Muscle of back (tissue), 11 donors: ENCODE measurements around the gene IFI27L1. TPM values are rescaled to one million over a fixed set of nuclear protein-coding genes. Genes with fewer than 3 reads are reported as not detected.
A peak's percentile ranks its signal among the peaks of the same experiment; 100 is the strongest.

Experiments used
- DNase-seq, 3 donors: peaks; one replicate each; pipeline versions ENCODE4 v3.0.0 to v3.0.0-alpha.2; 2013
- polyA plus RNA-seq, 10 donors: library from polyadenylated mRNA; unstranded; fragments of 120-200 nt; gene quantifications; one replicate each; pipeline ENCODE4 v1.2.1, GENCODE V29; 2013; ENCODE audit not compliant: insufficient read length in 10 of 10

IFI27L1 gene
- polyA plus RNA-seq, 10 donors, result 11.1 to 17.5 (median 14.8) TPM

DNA sequence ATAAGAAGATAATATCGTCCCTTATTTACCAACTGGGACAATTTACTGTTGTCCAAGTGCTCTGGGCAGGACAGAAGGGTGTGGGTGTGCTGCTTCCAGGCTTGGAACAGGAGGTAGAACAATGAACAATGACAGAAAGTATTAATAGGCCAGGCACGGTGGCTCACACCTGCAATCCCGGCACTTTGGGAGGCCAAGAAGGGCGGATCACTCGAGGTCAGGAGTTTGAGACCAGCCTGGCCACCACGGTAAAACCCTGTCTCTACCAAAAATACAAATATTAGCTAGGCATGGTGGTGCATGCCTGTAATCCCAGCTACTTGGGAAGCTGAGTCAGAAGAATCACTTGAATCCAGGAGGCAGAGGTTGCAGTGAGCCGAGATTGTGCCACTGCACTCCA is 32.0 kb downstream of the IFI27L1 start:
- DNase-seq, result no peak

DNA sequence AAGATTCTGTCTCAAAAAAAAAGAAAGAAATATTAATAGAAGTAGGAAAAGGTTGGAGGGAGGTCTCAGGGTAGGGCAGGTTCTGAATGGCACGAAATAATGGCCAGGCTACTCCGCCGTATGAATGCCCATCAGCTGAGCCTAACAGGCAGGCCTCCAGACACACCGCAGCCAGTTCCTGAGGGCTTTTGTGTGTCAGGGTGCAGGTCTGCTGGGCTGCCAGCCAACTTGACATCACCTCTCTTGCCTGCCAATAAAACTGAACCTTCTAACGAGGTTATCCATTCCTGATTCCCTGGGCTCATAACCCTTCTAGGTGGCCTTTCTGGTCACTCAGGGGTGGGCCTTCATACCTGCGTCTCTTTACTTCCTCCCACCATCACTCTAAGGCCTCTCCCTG is 32.4 kb downstream of the IFI27L1 start:
- DNase-seq, result no peak

GRCh38 chr14:94113908-94114588 is 32.9 kb downstream of the IFI27L1 start:
- no peak for DNase-seq

DNA sequence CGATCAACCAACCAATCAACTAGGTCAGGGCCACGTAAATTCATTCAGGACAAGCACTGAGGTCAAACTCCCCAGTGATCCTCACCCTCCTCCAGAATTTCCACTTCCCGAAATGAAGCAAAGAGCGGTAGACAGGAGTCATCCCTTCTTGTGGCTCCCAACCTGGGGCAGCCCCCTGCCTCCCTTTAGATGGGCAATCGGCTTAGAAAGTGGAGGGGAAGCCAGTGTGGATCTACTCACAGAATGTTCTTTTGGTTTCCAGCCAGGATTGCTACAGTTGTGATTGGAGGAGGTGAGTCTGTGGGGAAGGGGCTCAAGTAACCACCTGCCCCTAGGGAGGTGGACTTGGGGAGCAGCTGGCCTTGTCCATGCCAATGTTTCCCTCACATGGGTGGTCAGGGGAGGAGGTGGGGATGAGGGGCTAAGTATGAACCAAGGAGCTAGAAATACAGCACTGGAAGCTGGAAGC is 33.5 kb downstream of the IFI27L1 start:
- no peak for DNase-seq

DNA sequence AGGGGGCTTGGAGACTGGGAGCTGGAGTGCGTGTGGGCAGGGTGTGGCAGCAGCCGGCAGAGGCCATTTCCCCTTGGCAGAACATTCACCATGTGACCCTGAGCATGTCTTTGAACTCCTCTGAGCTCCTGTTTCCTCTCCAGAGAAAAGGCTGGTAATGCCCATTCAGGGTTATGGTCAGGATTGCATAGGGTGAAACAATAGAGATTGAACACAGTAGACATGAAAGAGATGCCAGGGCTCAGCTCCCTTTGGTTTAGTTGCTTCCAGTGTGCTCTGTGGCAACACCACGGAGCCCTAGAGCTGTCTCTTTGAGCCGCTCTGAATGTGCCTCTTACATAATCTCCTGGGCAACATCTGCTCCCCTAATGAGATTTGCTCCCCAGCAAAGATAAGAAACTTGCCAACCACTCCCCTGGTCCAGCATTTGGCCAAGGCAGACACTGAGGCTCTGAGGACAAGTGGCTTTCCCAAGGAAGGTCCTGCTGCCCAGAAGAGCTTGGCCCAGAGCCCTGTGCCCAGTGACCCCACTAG is 34.0 kb downstream of the IFI27L1 start:
- no peak for DNase-seq

- DNase-seq, result no peak
These were observed 34.5 kb downstream of the IFI27L1 start for GRCh38 chr14:94115631-94116030.

GRCh38 chr14:94116701-94117100 is 35.6 kb downstream of the IFI27L1 start:
- no peak for DNase-seq

DNA sequence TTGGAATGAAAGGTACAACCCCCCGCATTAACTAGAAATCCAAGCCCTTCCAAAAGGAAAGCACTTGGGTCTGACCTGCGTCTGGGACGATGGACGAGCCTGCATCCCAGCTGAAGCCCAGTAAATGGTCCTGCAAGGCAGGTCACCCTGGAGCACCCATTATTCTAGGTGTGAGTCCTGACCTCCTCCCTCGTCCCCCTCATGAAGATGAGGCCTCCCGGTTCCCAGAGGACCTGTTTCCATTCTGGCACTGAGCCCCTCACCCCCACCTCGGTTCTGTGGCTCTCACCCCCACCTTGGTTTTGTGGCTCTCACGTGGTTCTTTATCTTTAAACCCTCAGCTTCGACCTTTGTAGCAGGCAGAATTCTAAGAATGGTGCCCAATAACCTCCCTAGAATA is 36.7 kb downstream of the IFI27L1 start:
- no peak for DNase-seq

DNA sequence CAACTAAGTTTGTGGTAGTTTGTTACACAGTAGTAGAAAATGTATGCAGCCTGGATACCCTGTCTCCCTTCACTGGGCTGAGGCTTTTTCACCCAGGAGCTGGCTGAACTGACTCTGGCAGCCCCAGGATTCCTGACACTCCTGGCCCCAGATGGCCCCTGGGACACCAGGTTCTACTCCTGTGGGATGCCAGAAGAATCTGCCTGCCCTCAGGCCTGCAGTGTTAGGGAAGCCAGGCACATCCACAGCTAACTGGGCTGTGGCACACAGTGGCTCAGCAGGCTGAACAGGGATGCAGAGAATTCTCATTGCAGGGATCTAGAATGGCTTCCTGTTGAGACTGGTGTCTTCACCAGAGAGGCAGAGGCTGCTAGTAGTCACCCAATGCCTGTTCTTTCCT is 38.0 kb downstream of the IFI27L1 start:
- DNase-seq, result no peak

DNA sequence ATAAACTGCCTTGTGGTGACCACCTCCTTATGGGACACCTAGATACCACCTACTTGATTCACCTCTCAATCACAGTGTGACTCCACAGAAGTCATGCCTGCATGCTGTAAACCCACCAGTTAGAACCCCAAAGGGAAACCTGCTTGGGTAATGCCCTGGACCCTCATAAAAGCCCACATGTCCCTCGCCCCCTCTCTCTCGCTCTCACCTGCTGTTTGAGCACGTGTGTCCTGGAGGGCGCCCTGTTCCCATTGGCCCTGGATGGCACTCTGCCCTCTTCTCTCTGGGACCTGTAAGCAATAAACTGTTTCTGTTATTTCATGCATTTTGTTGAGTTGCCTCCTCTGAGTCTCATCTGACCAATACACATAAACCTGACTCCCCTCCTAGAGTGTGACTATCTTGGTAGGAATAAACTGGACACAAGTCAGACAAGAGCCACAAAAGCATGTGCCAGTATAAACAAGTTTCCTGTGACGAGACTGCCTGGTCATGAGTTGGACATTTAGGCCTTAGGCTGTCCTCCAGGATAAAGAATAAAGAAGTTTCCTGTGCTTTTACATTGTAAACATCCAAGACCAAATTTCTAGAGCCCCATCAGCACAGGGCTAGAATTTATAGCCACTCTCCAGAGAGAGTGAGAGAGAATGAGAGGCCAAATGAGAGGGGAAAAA is 39.7 kb downstream of the IFI27L1 start:
- no peak for DNase-seq

GRCh38 chr14:94121485-94121884 is 40.4 kb downstream of the IFI27L1 start:
- DNase-seq, result no peak

DNA sequence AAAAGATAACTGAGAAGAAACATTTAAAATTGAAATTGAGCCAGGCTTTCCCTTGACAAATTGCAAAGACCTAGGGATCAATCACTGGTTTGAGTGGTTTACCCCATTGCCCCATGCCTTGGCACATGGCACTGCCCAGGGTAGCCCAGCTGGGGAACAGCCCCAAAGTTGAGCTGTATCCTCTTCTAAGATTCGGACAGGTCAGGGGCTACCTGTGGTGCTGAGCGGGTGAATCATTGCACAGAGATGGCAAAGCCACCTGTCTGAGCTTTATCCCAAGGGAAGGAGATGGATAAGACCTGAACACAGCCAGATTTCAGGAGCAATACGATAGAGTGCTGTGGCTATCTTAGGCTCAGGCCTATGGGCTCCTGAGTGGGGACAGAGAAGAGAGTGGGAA is 41.3 kb downstream of the IFI27L1 start:
- DNase-seq, result no peak

DNA sequence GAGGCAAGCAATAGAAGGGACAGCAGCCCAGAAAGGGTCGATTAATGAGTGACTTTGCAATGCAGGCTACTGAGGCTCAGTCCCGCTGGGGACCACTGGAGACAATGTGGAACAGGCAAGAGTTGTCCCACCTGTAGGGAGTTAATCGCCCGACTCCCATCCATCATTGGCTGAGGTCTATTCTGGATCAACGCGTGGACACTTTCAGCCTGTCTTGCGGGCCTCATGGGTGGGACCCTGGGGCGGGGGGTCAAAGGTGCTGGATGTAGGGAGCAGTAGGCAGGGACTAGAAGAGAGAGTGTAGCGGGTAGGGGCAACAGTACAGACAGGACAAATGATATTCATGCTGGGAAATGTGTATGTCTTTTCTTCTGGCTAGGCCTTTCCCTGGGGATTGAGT is 42.2 kb downstream of the IFI27L1 start:
- no peak for DNase-seq

- no peak for DNase-seq
These were observed 42.8 kb downstream of the IFI27L1 start for GRCh38 chr14:94123868-94124267.

- no peak for DNase-seq
These were observed 43.7 kb downstream of the IFI27L1 start for GRCh38 chr14:94124582-94125377.

GRCh38 chr14:94125659-94126418 is 44.7 kb downstream of the IFI27L1 start:
- DNase-seq, result no peak

DNA sequence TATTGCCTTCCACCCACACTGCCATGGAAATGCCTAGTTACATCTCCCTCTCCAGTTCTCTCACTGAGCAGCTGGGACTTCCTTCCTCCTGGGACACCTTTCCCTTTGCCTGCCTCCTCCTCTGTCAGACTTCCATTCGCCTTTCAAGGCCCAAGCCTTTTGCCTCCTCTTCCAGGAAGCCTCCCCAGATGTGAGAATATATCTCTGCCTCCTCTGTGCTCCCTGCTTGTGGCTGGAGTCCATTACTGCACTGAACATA is 45.2 kb downstream of the IFI27L1 start:
- no peak for DNase-seq

DNA sequence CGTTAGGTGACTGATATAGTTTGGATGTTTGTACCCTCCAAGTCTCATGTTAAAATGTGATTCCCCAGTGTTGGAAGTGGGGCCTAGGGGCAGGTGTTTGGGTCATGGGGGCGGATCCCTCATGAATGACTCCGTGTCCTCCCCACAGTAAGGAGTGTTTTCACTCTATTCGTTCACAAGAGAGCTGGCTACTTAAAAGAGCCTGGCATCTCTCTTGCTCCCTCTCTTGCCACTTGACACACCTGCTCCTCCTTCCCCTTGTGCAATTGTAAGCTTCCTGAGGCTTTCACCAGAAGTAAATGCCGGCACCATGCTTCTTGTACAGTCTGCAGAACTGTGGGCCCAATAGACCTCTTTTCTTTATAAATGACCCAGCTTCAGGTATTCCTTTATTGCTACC is 45.7 kb downstream of the IFI27L1 start:
- no peak for DNase-seq

DNA sequence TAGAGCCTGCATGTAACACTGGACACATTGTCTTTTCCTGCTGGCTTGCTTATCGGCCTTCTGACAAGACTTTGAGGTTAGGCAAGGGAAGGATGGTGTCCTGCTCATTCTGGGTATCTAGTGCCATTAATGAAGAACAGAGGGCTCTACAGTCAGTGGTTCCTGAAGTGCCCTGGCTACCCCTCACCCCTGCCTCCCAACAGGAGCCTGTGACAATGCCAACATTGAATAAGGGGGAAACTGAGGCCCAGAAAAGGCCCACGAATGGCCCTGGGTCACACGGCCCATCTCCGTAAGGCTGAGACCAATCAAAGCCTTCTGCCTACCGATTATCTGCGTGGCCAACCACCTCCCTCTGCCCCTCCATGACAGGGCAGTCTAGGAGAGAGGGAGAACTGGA is 46.2 kb downstream of the IFI27L1 start:
- no peak for DNase-seq

- DNase-seq, result no peak
These were observed 47.2 kb downstream of the IFI27L1 start for GRCh38 chr14:94128216-94128839.

DNA sequence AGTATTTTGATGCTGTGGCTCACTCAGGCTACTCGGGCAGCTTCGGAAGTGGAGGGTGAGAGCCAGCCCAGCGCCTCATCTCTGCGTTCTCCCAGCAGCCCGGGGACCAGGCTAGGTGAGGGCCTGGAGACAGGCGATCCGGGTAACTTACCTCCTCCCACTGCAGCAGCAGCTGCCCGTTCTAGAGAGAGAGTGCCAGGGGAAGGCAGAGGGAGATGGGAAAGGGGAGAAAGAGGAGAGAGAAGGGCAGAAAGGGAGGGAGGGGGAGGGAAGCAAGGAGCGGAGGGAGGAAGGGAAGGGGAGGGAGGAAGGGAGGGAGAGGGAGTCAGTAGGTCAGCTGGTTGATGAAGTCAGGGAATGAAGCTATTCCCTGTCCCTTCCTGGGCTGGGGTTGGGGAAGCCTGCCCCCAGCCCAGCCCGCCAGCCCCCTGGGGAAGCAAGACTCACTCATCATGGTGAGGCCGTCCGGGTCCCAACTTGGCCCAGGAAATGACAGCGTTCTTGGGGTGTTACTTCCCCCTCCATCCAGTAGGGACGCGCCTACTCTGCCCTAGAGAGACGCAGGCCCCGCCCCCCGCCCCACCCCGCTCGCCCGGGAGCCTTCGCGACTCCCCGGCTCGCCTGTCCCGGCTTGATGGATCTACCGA is 48.1 kb downstream of the IFI27L1 start, which contains the start of gene IFI27L2:
Gene IFI27L2 (minus strand): TSS at position 494 of the 647 bp plus-strand sequence. CDS start 40 bp downstream, at position 454.
- peak; percentile 63 to 91 (median 78) for DNase-seq
